Measurements from ENCODE around the gene SGK1.

SGK1 gene

DNA sequence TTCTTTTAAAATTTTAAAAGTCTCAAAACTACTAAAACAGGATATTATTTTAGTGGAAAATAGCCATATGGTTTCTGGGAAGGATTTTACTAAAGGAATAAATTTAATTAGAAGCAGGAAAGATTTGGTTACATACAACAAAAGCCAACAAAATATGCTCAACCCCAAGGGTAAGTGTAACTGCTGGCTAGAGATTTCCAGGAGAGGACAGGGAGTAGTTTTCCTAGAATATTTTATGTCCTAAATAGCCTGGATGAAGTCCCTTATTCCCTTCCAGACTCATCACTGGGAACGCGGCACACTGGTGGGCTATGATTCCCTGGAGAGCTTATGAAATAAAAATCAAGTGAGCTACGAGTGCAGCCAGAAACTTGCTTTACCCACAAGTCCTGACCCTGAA, 66.6 kb downstream of the SGK1 start:
- no peaks in the 10 kb centered on the region for H3K27me3 ChIP-seq (ENCODE audit: insufficient read depth, low read depth)
- H3K4me2 ChIP-seq: no peak overlapping the region
- no peaks in the 10 kb centered on the region for H3K36me3 ChIP-seq (ENCODE audit: insufficient read depth)
- H3K9ac ChIP-seq: no peak overlapping the region
- no peak overlapping the region for H2AFZ ChIP-seq (ENCODE audit: low read depth)
- no peak overlapping the region for H3K4me3 ChIP-seq (IDR thresholded peaks at IDR 0.05; ENCODE audit: insufficient read depth, low read depth, low read length)
- peak overlapping the region; percentile 71; the same call in 1 of the 2 replicates for H3K27ac ChIP-seq
- H4K20me1 ChIP-seq (ENCODE audit: insufficient read depth): no peaks in the 10 kb centered on the region
- peaks cover 66% of the 10 kb centered on the region for H3K4me1 ChIP-seq (ENCODE audit: low read depth, poor library complexity, severe bottlenecking)
- H3K79me2 ChIP-seq (ENCODE audit: insufficient read depth, low read depth): no peaks in the 10 kb centered on the region
- no peak for TF ChIP-seq CTCF (conservative IDR thresholded peaks at IDR 0.05; ENCODE audit: low read depth, low read length)

- H3K27ac ChIP-seq: peak overlapping the region; percentile 71; the same call in 1 of the 2 replicates
- no peaks in the 10 kb centered on the region for H3K36me3 ChIP-seq (ENCODE audit: insufficient read depth)
- peak overlapping the region; percentile 53; the same call in 1 of the 2 replicates for H2AFZ ChIP-seq (ENCODE audit: low read depth)
- H3K4me1 ChIP-seq (ENCODE audit: low read depth, poor library complexity, severe bottlenecking): peaks cover 67% of the 10 kb centered on the region
- H3K79me2 ChIP-seq (ENCODE audit: insufficient read depth, low read depth): no peaks in the 10 kb centered on the region
- TF ChIP-seq CTCF (conservative IDR thresholded peaks at IDR 0.05; ENCODE audit: low read depth, low read length): no peak
- H4K20me1 ChIP-seq (ENCODE audit: insufficient read depth): no peaks in the 10 kb centered on the region
- no peaks in the 10 kb centered on the region for H3K27me3 ChIP-seq (ENCODE audit: insufficient read depth, low read depth)
- H3K4me2 ChIP-seq: peak overlapping the region; percentile 83; the same call in 1 of the 2 replicates
- no peak overlapping the region for H3K4me3 ChIP-seq (IDR thresholded peaks at IDR 0.05; ENCODE audit: insufficient read depth, low read depth, low read length)
- no peak overlapping the region for H3K9ac ChIP-seq
These were observed 67.1 kb downstream of the SGK1 start for GRCh38 chr6:134250776-134251175.

DNA sequence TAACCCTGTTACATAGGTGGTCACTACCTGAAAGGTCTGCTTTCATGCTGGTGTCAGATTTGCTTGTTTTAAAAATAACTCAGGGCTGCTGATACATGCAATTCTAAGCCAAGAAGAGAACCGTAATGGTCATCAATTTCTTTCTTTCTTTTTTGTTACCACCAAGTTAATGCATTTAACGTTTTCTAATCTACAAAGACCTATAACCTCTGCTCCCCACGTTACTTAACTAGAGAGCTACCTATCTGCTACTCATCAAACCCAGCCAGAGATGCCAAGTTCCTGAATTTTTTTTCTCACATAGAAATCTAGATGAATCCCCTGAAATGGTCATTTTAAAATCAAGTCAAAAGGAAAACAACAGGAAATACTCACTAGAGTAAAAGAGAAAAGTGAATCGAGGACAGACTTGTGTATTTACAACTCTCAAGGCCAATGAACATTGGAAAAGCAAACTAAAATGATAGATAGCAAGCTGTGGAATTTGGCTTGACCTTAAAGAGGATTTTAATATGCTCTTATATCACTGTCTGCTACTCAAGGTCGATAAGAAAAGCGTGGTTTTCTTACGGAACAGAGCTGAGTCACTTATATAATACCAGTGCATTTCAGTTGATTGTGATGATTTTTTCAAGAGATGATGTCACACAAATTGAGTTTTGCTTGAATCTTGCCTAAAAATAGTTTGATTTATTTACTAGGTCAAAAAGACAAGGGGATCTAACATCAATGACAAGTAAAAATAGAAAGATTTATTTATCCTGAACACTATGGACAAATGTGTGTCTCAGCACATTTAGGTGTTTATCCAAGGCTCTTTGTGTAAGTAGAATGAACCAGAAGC, 67.9 kb downstream of the SGK1 start:
- no peak overlapping the region for H3K4me3 ChIP-seq (IDR thresholded peaks at IDR 0.05; ENCODE audit: insufficient read depth, low read depth, low read length)
- peak overlapping the region; percentile 83 for H3K4me2 ChIP-seq
- H3K27ac ChIP-seq: peak overlapping the region; percentile 71
- no peak for TF ChIP-seq CTCF (conservative IDR thresholded peaks at IDR 0.05; ENCODE audit: low read depth, low read length)
- H2AFZ ChIP-seq (ENCODE audit: low read depth): peak overlapping the region; percentile 53
- H3K79me2 ChIP-seq (ENCODE audit: insufficient read depth, low read depth): no peaks in the 10 kb centered on the region
- no peaks in the 10 kb centered on the region for H4K20me1 ChIP-seq (ENCODE audit: insufficient read depth)
- H3K4me1 ChIP-seq (ENCODE audit: low read depth, poor library complexity, severe bottlenecking): peaks cover 75% of the 10 kb centered on the region
- no peaks in the 10 kb centered on the region for H3K36me3 ChIP-seq (ENCODE audit: insufficient read depth)
- H3K9ac ChIP-seq: peak overlapping the region; percentile 33; the same call in 1 of the 2 replicates
- no peaks in the 10 kb centered on the region for H3K27me3 ChIP-seq (ENCODE audit: insufficient read depth, low read depth)

DNA sequence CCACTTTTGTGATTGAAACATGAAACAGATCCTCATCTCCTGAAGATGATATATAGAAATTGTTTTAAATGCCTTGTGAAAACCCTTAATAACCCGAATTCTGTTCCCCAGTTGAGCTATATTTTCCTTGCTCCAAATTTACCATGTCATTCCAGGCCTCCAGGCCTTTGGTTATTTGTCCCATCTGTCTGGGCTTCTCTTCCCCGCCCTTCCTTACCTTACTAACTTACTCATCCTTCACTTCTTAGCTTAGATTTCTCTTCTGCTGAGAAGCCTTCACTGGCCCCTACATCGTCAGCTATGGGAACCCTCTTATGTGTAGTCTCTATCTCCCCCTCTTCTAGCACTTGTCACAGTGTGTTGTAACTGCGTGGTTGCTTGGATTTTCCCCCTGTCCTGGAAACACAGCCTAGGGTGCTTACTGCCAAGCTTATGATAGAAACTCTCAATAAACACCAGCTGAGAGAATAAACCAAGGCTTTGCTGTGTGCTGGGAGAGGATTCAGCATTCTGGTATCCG, 68.6 kb downstream of the SGK1 start:
- Histone ChIP-seq H3K4me1 (ENCODE audit: low read depth, poor library complexity, severe bottlenecking) (peaks cover 78% of the 10 kb centered on the region), H4K20me1 (ENCODE audit: insufficient read depth) (no peaks in the 10 kb centered on the region), H3K36me3 (ENCODE audit: insufficient read depth) (no peaks in the 10 kb centered on the region), H3K27ac (peak overlapping the region; percentile 71), H3K4me3 (IDR thresholded peaks at IDR 0.05; ENCODE audit: insufficient read depth, low read depth, low read length) (no peak overlapping the region), H2AFZ (ENCODE audit: low read depth) (peak overlapping the region; percentile 53), H3K9ac (peak overlapping the region; percentile 33; the same call in 1 of the 2 replicates), H3K27me3 (ENCODE audit: insufficient read depth, low read depth) (no peaks in the 10 kb centered on the region), H3K79me2 (ENCODE audit: insufficient read depth, low read depth) (no peaks in the 10 kb centered on the region), H3K4me2 (peak overlapping the region; percentile 83)
- no peak for TF ChIP-seq CTCF (conservative IDR thresholded peaks at IDR 0.05; ENCODE audit: low read depth, low read length)

Measured in KMS-11 (cell line).